GM18873 (cell line): ENCODE results near the gene MAT2A.
"Not testable (repeated sequence)": the region's sequence is repeated elsewhere in the genome, so short reads cannot be mapped to it uniquely, and the experiment has no call there.

ENCODE experiments used
- ATAC-seq: cut with Tn5 transposase; IDR thresholded peaks from one replicate; pipeline ENCODE4 v1.9.1; 2021; ENCODE audit warnings: mild to moderate bottlenecking, moderate library complexity, moderate number of reproducible peaks; ENCODE audit not compliant: unreplicated experiment, low FRiP score

Gene MAT2A

DNA sequence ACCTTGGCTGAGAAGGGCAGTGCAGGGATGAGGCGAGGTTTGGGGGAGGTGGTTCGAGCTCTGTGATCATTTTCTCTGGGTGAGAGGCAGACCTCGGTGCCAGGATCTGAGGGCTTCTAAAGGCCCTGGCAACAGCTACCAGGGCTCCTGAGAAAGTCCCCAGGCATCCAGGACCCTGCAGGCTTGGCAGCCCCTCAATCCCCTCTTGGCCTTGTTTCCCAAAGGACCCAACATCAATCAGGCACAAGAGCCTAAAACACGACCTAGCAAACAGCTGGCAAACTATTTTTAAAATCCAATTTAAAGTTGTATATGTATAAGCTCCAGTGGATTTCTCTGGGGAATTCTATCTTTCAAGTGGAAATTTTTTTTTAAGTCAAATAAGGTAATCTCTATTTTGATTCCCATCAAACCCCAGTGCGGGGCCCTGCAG, 15.0 kb upstream of the MAT2A start:
- no peak for ATAC-seq

GRCh38 chr2:85524336-85524908, 14.5 kb upstream of the MAT2A start:
- no peak for ATAC-seq

DNA sequence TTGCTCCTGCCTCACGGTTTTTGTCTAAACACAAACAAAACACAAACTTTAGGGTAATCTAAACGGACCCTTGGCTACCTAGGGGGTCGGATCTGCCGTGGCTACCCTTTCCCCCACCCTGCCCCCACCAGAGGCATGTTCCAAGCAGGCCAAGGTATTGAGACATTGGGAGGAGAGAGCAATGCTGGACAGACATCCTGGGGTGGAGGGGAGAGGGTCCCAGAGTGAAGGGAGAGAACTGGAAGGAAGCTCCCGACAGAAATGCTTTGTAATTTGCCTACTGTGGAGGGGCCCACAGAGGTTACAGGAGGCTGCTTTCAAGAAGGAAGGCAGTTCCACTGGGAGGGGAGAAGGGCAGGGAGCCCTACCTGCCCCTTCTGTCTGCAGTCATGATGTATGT, 13.9 kb upstream of the MAT2A start:
- ATAC-seq = no peak

GRCh38 chr2:85525567-85525966, 13.4 kb upstream of the MAT2A start:
- no peak for ATAC-seq

DNA sequence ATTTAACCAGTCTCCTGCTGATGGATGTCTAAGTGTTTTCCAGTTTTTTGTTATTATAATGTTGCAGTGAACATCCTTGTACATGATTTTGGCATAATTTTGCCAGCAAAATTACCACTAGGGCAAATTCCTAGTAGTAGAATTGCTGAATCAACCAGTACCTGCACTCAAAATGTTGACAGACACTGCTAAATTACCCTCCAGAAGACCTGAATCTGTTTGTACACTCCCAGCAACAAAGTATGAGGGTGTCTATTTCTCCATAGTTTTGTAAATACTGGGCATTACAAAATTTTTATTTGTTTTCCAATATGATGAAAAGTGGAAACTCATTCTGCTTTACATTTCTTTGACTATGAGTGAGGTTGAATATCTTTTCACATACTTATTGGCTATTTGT, 11.2 kb upstream of the MAT2A start:
- no peak for ATAC-seq

DNA sequence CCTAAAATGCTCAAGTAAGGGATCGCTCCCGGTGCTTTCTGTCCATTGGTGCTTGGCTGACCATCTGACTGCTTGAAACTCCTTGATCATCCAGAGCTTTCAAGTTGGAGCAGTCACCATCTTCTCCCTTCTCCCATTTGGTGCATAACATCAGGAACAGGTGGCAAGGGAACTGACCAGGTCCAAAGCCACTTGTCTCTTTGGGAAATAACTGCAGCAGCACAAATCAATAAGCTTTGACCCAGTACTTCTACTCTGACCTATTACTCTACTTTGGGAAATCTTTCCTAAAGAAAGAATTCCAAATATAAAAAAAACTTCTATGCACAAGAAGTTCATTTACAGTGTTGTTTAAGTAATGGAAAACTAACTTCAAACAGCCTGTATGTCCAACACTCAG, 10.6 kb upstream of the MAT2A start:
- no peak for ATAC-seq

DNA sequence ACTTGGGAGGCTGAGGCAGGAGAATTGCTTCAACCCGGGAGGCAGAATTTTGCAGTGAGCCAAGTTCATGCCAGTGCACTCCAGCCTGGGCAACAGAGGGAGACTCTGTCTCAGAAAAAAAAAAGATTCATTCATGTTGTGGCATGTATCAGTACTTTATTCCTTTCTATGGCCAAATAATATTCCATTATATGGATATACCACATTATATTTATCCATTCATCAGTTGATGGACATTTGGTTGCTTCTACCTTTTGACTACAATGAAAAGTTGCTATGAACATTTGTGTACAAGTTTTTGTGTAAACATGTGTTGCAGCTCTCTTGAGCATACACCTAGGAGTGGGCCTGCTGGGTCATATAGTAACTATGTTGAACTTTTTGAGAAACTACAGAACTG, 9.2 kb upstream of the MAT2A start:
- ATAC-seq = no peak

- no peak for ATAC-seq
Measured at GRCh38 chr2:85531589-85531988, 7.4 kb upstream of the MAT2A start.

- ATAC-seq = no peak
Measured at GRCh38 chr2:85534099-85534498, 4.9 kb upstream of the MAT2A start.

DNA sequence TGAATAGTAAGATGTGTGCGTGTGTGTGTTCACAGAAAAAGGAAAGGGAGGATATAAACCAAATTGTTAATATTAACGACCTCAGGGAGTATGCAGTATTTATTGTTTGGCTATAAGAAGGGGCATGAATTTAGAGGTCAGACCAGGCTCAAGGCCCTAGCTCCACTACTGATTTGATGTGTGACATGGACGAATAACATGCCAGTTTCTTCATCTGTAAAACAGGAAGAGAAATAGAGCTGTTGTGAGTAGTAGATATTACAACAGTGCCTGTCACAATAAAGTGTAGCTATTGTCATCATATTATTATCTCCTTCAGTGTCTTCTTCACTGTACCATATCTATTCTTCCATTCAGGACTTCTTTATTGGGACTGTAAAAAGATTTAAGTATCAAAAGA, 4.1 kb upstream of the MAT2A start:
- ATAC-seq = no peak

GRCh38 chr2:85536479-85536878, 2.5 kb upstream of the MAT2A start:
- no peak for ATAC-seq

DNA sequence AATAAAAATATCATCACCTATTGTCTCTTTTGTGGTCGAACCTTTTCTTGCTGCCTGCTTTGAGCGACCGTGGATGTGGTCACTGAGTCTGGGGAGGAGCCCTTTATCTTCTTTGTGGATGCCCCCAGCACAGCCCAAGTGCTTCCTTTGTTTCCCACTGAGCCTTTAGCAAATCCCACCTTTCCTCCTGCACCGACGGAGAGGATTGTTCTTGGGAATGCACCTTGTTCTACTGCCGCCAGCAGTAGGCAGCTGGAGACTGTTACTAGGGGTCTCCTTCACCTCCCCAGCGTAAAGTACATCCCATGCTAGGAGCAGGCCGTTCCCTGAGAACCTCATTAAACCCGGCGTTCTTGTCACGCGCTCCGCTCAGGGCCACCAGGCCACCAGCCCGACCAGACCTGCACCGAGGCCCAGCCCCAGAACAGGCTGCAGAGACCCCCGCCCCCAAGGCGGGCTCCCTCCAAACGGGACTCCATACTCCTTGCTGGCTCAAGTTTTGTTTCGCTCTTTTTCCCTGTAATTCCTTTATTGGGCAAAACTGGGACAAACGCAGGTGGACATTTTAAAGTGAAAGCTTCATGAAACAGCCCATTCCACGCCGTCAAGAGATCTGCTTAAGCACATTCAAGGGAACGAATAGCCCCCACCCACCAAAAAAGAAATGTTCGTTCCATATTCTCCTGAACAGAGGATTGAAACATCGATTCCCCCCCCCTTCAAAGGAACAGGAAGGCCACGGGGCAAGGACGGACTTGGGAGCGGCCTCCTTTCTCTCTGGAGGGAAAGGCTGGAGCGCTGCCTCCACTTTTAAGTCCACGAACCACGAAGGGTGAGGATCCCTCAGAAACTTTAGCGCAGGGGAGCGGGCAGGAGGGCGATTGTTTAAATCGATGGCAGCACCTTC, 1.1 kb upstream of the MAT2A start:
- no peak for ATAC-seq

GRCh38 chr2:85539361-85540132, 579 bp downstream of the MAT2A start:
- peak; percentile 20 for ATAC-seq

- no peak for ATAC-seq
Measured at GRCh38 chr2:85540133-85540648, 1.2 kb downstream of the MAT2A start.

GRCh38 chr2:85541262-85541661, 2.3 kb downstream of the MAT2A start:
- ATAC-seq = no peak

- no peak for ATAC-seq
Measured at GRCh38 chr2:85541753-85542457, 2.9 kb downstream of the MAT2A start.

GRCh38 chr2:85542777-85543176, 3.8 kb downstream of the MAT2A start:
- ATAC-seq = no peak

- ATAC-seq = not testable (repeated sequence)
Measured at GRCh38 chr2:85544254-85544691, 5.3 kb downstream of the MAT2A start.

- not testable (repeated sequence) for ATAC-seq
Measured at GRCh38 chr2:85544915-85545779, 6.2 kb downstream of the MAT2A start.
